22Rv1 (cell line): ENCODE measurements around the gene FRMD4B.

Source experiments
- H3K27ac ChIP-seq: fragments of 450-650 bp; 2 replicates; pipeline ENCODE4 v1.5.1; 2017
- CTCF ChIP-seq: fragments of 450-650 bp; IDR thresholded peaks from 2 replicates; pipeline ENCODE4 v1.5.1; 2017; ENCODE audit warnings: mild to moderate bottlenecking
- ZFX ChIP-seq: fragments of 450-650 bp; IDR thresholded peaks from 2 replicates; pipeline ENCODE4 v1.6.1; 2017; ENCODE audit warnings: antibody characterized with exemption, borderline replicate concordance

Gene FRMD4B

GRCh38 chr3:69354948-69355347, 30.9 kb downstream of the FRMD4B start:
- TF ChIP-seq ZFX (no peak), CTCF (no peak)
- H3K27ac ChIP-seq, result no peak overlapping the region

- no peak overlapping the region for H3K27ac ChIP-seq
- TF ChIP-seq ZFX (no peak), CTCF (no peak)
Measured at GRCh38 chr3:69353503-69353902, 32.4 kb downstream of the FRMD4B start.

GRCh38 chr3:69353088-69353478, 32.8 kb downstream of the FRMD4B start:
- TF ChIP-seq ZFX (no peak), CTCF (no peak)
- H3K27ac ChIP-seq, result no peak overlapping the region

- TF ChIP-seq ZFX, result no peak
- no peak for TF ChIP-seq CTCF
- no peak overlapping the region for H3K27ac ChIP-seq
Measured at GRCh38 chr3:69352305-69353087, 33.4 kb downstream of the FRMD4B start.

GRCh38 chr3:69343875-69344274, 42.0 kb downstream of the FRMD4B start:
- H3K27ac ChIP-seq, result no peak overlapping the region
- TF ChIP-seq ZFX, result no peak
- TF ChIP-seq CTCF, result no peak

GRCh38 chr3:69342074-69342473, 43.8 kb downstream of the FRMD4B start:
- no peak overlapping the region for H3K27ac ChIP-seq
- TF ChIP-seq ZFX (no peak), CTCF (no peak)

- no peak overlapping the region for H3K27ac ChIP-seq
- TF ChIP-seq ZFX (no peak), CTCF (no peak)
Measured at GRCh38 chr3:69339760-69340159, 46.1 kb downstream of the FRMD4B start.
